GM12891 (cell line): ENCODE results near the gene MTURN.

Source experiments
- PAX5 ChIP-seq: IDR thresholded peaks from 2 replicates; pipeline ENCODE4 v1.6.1; 2011; ENCODE audit warnings: low read length, moderate library complexity, mild to moderate bottlenecking; ENCODE audit not compliant: insufficient read depth, severe bottlenecking
- TAF1 ChIP-seq: IDR thresholded peaks from 2 replicates; pipeline ENCODE4 v1.6.1; 2011; ENCODE audit warnings: low read depth, low read length, control low read depth

- TF ChIP-seq PAX5 (no peak), TAF1 (no peak)
Observed at GRCh38 chr7:30145426-30145970, 10.7 kb downstream of the MTURN start.
